Astrocyte (in vitro differentiated cells and primary cell): ENCODE measurements around the gene FAM50B.

Experiments
- EZH2 ChIP-seq: IDR thresholded peaks from 2 replicates; pipeline ENCODE4 v1.6.1; 2012; ENCODE audit warnings: mild to moderate bottlenecking, low read length, inconsistent platforms; ENCODE audit not compliant: insufficient read depth
- TF ChIP-seq, protein P1 (sequence below): IDR thresholded peaks from 2 replicates; pipeline ENCODE4 v1.5.1; 2011; ENCODE audit warnings: low read depth, mild to moderate bottlenecking, inconsistent platforms, low read length, moderate library complexity; ENCODE audit not compliant: insufficient read depth

DNA sequence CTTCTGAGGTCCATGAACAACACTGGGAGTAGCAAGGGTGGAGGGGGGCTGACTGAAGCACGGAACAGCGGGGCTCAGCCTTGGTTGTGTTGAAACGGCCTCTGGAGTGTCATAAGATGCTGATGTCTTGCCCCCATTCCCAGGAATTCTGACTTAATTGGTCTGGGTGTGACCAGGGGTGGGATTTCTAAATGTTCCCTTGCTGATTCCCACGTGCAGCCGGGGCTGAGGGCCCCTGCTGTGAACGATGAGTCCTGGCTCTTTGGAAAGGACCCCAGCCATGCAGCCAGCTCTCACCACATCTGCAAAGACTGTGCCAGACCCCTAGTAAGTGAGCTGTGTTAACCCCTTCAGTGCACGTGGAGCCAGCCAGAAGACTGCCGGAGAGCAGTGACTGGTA is 28.6 kb upstream of the FAM50B start:
- TF ChIP-seq, protein P1, sequence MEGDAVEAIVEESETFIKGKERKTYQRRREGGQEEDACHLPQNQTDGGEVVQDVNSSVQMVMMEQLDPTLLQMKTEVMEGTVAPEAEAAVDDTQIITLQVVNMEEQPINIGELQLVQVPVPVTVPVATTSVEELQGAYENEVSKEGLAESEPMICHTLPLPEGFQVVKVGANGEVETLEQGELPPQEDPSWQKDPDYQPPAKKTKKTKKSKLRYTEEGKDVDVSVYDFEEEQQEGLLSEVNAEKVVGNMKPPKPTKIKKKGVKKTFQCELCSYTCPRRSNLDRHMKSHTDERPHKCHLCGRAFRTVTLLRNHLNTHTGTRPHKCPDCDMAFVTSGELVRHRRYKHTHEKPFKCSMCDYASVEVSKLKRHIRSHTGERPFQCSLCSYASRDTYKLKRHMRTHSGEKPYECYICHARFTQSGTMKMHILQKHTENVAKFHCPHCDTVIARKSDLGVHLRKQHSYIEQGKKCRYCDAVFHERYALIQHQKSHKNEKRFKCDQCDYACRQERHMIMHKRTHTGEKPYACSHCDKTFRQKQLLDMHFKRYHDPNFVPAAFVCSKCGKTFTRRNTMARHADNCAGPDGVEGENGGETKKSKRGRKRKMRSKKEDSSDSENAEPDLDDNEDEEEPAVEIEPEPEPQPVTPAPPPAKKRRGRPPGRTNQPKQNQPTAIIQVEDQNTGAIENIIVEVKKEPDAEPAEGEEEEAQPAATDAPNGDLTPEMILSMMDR, result no peak
- TF ChIP-seq EZH2, result no peak
